GM12891 (cell line): ENCODE results near the gene NKX1-2.

Experiments
- POLR2AphosphoS5 ChIP-seq: IDR thresholded peaks from 2 replicates; pipeline ENCODE4 v1.6.1; 2011; ENCODE audit warnings: low read depth, low read length, control low read depth
- TAF1 ChIP-seq: IDR thresholded peaks from 2 replicates; pipeline ENCODE4 v1.6.1; 2011; ENCODE audit warnings: low read depth, low read length, control low read depth

DNA sequence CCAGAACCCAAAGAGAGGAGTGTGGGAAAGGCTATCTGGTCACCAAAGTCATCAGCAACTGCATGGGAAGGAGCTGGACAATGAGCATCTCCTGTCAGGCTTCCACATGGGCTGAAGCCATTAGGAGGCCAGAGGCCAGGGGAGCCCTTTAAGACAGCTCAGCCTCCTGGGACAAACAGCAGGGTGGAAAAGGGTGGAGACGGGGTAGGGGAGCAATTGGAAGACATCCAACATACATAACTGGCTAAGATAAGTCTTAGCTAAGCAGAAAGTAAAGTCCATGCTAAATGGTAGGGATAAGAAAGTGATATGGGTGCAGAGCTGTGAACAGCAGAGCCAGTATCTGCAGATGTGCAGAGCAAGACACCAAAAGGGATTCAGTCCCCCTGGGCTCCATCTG is 29.6 kb downstream of the NKX1-2 start:
- no peak for TF ChIP-seq POLR2AphosphoS5
- TF ChIP-seq TAF1: no peak
